HuH-7 (cell line): Measurements from ENCODE around the gene CELF2.
"Not testable (repeated sequence)": the region's sequence is repeated elsewhere in the genome, so short reads cannot be mapped to it uniquely, and the experiment has no call there.

ENCODE experiments used
- DNase-seq: peaks from one replicate; pipeline ENCODE4 v3.0.0; 2011; ENCODE audit warnings: low spot score

Gene CELF2

GRCh38 chr10:11355592-11355991 lies 337.9 kb downstream of the CELF2 start:
- DNase-seq = no peak

GRCh38 chr10:11357439-11357838 lies 339.8 kb downstream of the CELF2 start:
- no peak for DNase-seq

- DNase-seq = no peak
Measured at GRCh38 chr10:11358011-11358410, 340.3 kb downstream of the CELF2 start.

DNA sequence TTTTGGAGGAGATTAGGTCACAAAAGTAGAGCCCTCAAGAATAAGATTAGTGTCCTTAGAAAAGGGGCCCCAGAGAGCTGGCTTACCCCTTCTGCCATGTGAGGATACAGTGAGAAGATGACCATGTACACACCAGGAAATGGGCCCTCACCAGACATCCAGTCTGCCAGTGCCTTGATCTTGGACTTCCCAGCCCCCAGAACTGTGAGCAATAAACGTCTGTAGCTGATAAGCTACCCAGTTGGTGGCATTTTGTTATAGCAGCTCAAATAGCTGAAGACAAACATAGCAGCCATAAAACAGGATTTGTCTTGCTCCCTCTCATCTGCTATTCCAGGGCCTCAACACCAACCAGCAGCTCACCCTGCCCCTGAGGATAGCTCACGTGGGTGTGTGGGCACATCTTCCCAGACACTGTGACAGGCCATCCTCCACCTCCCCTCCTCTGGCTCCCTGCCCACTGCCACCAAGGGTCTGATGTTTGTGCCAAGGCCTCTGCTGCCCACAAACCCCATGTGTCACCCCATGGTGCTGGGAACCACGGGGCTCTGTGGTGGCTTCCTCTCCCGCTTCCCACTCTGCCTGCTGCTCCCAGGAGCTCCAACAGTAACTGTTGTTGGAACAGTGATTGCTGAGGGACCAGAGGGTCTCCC lies 341.4 kb downstream of the CELF2 start:
- no peak for DNase-seq

- DNase-seq = no peak
Measured at GRCh38 chr10:11359869-11360268, 342.2 kb downstream of the CELF2 start.

- DNase-seq = no peak
Measured at GRCh38 chr10:11363497-11363896, 345.8 kb downstream of the CELF2 start.

DNA sequence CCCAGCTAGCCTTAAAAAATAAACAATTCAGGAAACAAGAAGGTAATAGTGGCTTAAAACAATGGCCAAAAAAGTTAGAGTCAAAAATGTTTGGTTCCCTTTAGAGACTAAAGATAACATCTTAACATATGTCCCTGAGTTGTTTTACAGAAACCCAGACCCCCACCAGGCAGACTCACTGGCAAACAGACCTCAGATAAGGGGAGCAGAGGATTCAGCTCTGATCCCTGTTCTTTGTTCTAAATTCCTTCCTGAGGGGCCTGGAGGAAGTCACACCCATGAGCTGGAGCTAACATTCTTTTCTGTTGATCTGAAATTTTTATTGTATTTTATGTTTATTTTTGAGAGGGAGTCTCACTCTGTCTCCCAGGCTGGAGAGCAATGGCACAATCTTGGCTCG lies 346.6 kb downstream of the CELF2 start:
- no peak for DNase-seq

DNA sequence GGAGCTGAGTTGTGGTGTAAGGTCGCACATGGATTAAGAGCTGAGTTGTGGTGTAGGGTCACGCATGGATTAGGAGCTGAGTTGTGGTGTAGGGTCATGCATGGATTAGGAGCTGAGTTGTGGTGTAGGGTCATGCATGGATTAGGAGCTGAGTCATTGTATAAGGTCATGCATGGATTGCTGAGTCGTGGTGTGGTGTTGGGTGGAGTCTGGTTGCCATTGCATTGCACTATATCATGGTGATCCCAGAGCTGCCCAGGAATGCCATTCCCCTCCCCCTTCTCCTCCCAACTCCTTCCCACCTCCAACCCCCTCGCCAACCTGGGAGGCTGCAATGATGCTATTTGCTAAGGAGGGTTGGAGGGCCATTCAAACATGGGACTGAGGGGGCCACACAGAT lies 349.2 kb downstream of the CELF2 start:
- DNase-seq = not testable (repeated sequence)

GRCh38 chr10:11367505-11367904 lies 349.8 kb downstream of the CELF2 start:
- DNase-seq = no peak

DNA sequence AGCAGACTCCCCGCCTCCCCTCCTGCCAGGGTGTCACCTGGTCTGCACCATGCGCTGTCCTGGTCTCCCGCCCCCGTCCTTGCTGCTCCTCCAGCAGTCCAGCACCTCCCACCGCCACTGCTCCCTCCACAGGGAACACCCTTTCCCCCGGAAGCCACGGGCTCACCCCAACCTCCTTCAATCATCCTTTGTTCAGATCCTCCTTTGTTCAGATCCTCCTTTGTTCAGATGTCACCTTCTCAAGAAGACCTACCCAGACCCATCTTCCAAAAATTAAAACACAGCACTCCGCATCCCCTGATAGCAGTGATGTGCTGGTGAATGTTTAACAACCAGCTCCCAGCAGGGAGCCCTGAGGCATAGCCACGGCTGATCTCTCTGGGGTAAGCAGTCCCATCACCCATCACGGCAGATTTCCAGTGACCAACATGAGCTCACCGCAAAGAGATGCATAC lies 356.1 kb downstream of the CELF2 start:
- DNase-seq = no peak

DNA sequence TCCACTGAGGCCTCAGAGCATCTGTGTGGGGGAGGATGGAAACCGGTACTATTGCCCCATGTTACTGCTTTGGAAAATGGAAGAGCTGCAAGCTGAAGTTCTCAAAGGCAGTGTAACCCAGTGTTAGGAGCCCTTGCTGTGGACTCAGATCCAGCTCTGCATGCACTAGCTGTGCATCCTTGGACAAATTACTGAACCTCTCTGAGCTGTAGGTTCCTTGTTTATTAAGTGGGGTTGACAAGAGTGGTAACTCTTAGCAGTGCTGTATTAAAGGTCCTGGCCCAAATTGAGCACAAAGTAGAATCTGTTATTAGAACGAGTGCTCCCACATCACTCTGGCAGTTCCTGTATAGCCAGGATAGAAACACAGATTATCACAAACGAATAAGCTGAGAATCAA lies 359.6 kb downstream of the CELF2 start:
- no peak for DNase-seq

- DNase-seq = no peak
Measured at GRCh38 chr10:11378835-11379234, 361.2 kb downstream of the CELF2 start.

DNA sequence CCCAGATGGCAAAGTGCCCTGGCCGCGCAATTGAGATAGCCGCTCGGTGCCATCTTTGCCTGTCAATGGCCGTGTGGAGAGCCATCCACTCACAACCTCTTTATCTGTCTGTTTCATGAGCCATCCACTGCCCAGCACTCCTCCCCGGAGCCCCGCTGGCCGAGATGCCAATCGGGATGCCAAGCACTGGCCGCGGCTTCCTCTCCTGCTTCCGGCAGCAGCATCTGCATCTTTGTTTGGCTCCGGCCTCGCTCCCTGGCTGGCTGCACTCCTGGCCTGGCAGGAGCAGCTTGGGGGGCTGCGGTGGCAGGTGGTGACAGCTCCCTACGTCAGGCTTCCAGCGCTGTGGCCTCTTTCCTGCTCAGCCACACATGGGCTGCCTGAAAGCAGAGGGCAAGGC lies 362.1 kb downstream of the CELF2 start:
- no peak for DNase-seq

DNA sequence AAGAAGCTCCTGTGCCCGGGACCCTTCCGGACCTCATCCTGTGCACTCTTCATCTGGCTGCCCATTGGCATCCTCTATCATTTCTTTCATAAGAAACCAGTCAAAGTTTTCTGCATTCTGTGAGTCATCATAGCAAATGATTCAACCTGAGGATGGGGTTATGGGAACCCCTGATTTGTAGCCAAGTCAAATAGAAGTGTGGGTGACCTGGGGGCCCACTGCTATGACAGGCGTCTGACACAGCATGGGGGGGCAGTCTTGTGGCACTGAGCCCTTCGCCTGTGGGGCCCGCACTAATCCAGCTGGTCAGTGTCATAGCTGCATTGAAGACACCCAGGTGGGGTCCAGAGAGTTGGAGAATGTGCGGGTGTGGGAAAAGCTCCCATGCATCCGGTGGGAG lies 363.4 kb downstream of the CELF2 start:
- DNase-seq = no peak

- no peak for DNase-seq
Measured at GRCh38 chr10:11381511-11381910, 363.8 kb downstream of the CELF2 start.

- DNase-seq = no peak
Measured at GRCh38 chr10:11382187-11382586, 364.5 kb downstream of the CELF2 start.

GRCh38 chr10:11386044-11386443 lies 368.4 kb downstream of the CELF2 start:
- DNase-seq = no peak
